ENCODE data around the gene LSM11.

LSM11 gene

GRCh38 chr5:157772127-157772526 lies 28.6 kb downstream of the LSM11 start:
- DNase-seq (ENCODE audit: low read depth): no peak

- DNase-seq (ENCODE audit: low read depth): no peak
Observed at GRCh38 chr5:157778121-157778805, 34.8 kb downstream of the LSM11 start.

- no peak for DNase-seq (ENCODE audit: low read depth)
Observed at GRCh38 chr5:157779221-157779620, 35.7 kb downstream of the LSM11 start.

GRCh38 chr5:157785801-157786200 lies 42.3 kb downstream of the LSM11 start:
- no peak for DNase-seq (ENCODE audit: low read depth)

GRCh38 chr5:157793301-157793700 lies 49.8 kb downstream of the LSM11 start:
- DNase-seq (ENCODE audit: low read depth): no peak

GRCh38 chr5:157799578-157799977 lies 56.1 kb downstream of the LSM11 start:
- no peak for DNase-seq (ENCODE audit: low read depth)

GRCh38 chr5:157800137-157800536 lies 56.6 kb downstream of the LSM11 start:
- no peak for DNase-seq (ENCODE audit: low read depth)

- no peak for DNase-seq (ENCODE audit: low read depth)
Observed at GRCh38 chr5:157802736-157803135, 59.2 kb downstream of the LSM11 start.

GRCh38 chr5:157808043-157808442 lies 64.5 kb downstream of the LSM11 start:
- no peak for DNase-seq (ENCODE audit: low read depth)
